ENCODE results near the gene LIN9.

GRCh38 chr1:226268421-226269124 is 40.4 kb downstream of the LIN9 start:
- TF ChIP-seq CTCF (IDR thresholded peaks at IDR 0.05; ENCODE audit: insufficient read depth, low read length, poor library complexity, severe bottlenecking) (no peak), EZH2phosphoT487 (conservative IDR thresholded peaks at IDR 0.05; ENCODE audit: low read length) (no peak)

Data from SU-DHL-6 (cell line).